ENCODE results near the gene CHN2.

CHN2 gene

DNA sequence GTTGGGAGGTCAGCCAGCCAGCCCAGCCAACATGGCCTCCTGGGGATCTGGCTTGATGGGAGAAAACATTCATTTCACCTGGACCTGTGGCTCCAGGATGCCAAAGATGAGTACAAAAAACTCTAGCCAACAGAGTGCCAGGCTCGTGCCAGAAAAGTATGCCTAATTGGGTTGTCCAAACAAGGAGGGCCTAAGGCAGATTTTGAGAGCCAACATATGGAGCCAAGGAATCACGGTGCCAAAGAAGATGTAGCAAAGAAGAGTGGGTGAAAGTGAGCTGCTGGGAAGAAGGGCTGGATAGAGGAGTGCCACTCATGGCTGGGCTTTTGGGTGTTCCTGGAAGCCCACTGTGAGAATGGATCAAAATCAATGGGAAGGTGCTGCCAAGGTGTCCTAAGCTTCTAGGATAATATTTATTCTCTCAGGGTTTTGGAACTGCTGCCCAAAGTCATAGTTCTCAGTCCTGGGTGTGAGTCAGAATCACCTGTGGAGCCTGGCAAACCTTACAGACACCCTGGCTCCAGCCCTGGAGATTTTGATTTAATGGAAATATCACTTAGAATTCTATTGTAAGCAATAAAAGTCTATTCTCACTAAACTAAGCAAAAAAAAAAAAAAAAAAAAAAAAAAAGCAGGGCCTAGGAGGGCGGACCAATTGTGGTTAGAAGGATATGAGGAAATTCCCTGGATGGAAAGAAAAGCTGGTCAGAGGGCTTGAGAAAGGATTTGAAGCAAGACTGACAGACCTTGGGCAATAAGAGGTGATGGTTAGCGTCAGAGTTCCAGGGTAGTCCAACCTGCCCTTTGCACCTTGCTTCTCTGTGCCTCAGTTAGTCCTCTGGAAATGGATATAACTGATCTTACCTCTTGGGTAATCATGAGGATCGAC, 186.9 kb downstream of the CHN2 start:
- in situ Hi-C loops (cut with HindIII; ENCODE audit: low sequenced_read_pairs), result no loop called here

DNA sequence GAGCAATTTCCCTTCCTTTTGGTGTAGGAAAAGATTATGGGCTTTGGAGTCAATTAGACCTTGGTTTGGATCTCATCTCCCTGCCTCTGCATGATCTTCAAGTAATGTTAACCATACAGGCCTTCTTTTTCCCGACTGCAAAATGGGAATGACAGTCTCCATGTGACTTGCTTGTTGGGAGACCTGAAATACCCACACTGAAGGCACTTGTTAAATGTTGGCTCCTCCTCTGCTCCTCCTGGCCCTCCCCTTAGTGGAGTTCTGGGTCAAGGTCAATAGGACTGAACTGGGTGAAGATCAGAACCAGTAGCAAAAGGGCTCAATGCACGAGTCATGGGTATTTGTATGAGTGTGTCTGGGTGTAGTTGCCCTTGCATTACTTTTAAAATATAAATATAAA, 189.7 kb downstream of the CHN2 start:
- in situ Hi-C loops (cut with HindIII; ENCODE audit: low sequenced_read_pairs), result no loop called here

DNA sequence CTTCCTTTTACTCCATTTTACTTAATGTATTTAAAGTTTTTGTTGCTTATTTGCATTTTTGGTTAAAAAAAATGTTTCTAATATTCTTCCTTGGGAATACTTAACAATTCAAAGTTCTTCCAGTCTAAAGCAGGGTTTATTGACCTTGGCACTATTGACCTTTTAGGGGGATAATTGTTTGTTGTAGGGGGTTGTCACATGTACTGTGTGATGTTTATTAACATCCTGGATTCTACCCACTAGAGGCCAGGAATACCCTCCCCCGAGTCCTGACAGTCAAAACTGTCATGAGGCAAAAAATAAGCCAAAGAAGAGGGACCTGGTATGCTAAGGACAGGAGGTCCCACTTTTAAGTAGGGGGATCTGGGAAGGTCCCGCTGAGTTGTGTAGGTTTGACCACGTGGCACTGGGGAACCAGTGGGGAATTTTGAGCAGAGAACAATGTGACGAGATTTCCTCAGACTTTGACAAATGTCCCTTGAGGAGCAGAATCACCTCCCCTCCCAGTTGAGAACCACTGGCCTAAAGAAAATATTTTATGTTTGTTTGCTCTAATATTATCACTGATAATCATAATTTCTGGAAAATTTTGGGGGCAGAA, 190.7 kb downstream of the CHN2 start:
- in situ Hi-C loops (cut with HindIII; ENCODE audit: low sequenced_read_pairs), result no loop called here

DNA sequence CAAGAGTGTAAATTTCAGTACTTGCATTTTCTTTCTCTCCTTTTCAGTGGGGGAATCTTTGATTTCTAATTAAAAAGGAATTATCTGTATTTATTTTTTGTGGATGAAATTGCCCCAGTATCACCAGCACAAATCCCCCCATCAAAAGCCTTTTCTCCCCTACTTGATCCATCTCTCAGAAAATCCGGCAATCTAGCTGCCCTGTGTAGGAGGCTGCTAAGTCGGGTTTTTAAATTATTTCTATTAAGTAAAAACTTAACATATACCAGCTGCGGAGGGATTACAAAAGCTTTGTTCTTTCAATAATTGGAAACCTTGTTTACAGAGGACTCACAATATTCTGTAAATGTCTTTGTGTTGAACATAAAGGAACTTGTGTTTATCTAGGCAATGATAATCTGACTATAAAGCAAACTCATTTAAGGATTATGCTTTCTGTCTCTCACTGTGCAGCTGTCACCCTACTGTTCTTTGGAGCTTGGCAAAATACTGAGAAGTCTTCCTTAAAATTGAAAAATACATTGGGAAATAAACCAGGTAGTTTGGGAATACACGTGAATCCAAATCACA, 191.7 kb downstream of the CHN2 start:
- in situ Hi-C loops (cut with HindIII; ENCODE audit: low sequenced_read_pairs), result no loop called here

DNA sequence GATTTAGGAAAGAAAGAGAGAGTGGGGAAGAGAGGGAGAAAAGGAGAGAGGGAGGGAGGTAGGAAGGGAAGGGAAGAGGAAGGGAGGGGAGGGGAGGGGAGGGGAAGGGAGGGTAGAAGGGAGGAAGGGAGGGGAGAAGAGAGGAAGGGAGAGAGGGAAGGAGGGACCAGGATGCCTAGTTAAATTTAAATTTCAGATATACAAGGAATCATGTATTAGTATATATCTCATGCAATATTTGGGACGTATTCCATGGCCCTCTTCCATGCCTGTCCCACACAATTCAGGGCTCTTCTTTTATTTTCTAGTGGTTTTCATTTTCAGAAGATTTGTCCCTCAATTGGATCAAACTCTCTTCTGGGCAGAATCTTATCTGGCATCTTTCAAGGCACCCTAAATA, 196.7 kb downstream of the CHN2 start:
- in situ Hi-C loops (cut with HindIII; ENCODE audit: low sequenced_read_pairs), result loop anchor here (5.0 to 10.0 kb wide), 2 partner anchors 34 to 466 kb away; no protein-coding TSS in a partner anchor

DNA sequence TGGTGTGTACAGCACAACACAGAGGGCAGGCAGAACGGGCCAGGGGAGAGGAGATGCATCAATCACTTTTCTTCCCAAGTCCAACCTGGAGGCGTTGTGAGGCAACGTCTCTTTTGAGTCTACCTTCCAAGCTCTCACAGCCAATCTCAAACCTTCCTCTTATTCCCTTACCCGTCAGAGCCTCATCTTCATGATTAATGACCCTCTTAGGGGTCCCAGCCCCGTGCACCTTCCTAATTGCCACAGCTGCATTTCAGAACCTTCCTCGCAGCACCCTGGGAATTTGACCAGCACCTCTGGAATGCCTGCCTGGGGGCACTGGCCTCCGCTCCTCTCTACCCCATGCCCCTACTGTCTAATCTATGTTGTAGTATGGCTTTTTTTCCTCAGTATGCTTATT, 199.7 kb downstream of the CHN2 start:
- in situ Hi-C loops (cut with HindIII; ENCODE audit: low sequenced_read_pairs), result loop anchor here (5.0 to 10.0 kb wide), 2 partner anchors 37 to 470 kb away; no protein-coding TSS in a partner anchor

DNA sequence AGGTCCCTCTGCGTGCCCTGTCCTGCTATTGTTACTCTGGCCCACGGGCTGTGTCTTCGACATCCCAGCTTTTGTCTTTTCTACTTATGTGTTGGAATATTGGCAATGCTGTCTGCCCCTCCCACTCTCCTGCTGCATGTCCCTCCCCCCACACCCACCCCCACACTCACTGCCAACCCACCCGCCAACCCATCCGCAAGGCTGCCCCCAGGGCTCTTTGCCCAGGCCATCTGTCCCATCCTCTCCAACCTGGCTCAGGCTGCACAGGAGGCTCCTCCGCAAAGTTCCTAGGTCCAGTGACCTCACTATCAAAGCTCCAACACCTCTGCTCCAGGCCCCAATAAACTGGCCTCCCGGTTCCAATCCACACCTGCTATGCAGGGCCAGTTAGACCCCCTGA, 202.0 kb downstream of the CHN2 start:
- in situ Hi-C loops (cut with HindIII; ENCODE audit: low sequenced_read_pairs), result loop anchor here (10.0 kb wide), 1 partner anchor 472 kb away; no protein-coding TSS in a partner anchor

DNA sequence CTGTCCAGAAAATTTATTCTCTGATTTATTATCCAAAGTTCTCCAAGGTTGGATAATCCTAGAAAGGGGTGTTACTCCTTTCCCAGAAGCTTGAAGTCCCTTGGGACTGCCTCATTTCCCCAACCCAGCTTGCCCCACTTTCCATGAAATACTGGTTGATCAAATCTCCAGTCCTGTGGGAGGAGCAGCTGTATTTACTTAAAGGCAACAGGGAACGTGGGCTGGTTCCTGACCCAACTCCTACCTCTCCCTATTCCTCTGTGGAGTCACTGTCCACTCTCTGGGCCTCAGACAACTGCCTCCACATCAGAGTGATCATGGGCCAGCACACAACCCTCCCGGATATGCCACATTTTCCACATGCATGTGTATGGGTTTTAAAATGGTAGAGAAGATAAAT, 202.8 kb downstream of the CHN2 start:
- in situ Hi-C loops (cut with HindIII; ENCODE audit: low sequenced_read_pairs), result loop anchor here (10.0 kb wide), 1 partner anchor 473 kb away; no protein-coding TSS in a partner anchor

DNA sequence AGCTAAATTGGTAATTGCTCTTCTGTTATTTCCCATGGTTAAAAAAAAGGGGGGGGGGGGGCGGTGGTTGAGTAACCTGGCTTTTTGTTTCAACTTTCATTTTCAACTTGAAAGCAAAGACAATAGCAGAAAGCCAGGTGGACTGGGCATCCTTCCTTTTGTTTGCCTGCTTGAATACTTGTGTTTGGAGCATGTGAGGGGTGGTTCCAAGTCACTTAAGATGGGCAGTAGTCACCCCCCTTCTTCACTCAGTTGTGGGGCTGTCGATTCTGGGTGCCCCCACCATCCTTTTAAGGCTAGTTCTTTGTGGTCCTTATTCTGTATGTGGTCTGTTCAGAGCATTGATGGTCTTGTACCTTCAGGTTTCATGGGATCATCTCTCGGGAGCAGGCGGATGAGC, 203.4 kb downstream of the CHN2 start:
- in situ Hi-C loops (cut with HindIII; ENCODE audit: low sequenced_read_pairs), result loop anchor here (10.0 kb wide), 1 partner anchor 473 kb away; no protein-coding TSS in a partner anchor

DNA sequence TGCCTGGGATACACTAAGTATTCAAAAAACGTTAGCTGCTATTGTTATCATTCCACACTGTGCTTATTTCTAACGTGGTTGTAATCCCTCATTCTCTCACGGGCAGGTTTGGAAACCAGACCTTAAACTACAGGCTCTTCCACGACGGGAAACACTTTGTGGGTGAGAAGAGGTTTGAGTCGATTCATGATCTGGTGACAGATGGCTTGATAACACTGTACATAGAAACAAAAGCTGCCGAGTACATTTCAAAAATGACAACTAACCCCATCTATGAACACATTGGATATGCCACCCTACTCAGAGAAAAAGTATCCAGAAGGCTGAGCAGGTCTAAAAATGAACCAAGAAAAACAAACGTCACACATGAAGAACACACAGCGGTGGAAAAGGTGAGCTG, 205.9 kb downstream of the CHN2 start:
- in situ Hi-C loops (cut with HindIII; ENCODE audit: low sequenced_read_pairs), result no loop called here

DNA sequence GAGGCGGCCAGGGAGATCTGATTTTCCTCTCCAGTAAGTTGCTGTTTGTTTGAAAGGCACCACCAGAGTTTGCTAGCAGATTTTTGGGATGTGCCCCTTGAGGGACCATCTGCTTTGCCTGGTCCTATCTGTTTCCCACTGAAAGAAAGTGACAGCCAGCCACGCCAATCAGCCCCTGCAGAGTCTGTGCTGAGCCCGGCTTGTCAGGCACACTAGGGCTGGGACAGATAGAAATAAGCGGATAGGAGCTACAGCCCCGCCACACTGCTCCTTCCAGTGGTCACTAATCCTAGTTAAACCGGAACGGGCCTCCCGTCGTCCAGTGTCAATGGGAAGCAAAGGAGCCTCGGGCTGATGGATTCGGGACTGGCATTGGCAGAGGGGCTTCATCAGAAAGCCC, 207.2 kb downstream of the CHN2 start:
- in situ Hi-C loops (cut with HindIII; ENCODE audit: low sequenced_read_pairs), result no loop called here

DNA sequence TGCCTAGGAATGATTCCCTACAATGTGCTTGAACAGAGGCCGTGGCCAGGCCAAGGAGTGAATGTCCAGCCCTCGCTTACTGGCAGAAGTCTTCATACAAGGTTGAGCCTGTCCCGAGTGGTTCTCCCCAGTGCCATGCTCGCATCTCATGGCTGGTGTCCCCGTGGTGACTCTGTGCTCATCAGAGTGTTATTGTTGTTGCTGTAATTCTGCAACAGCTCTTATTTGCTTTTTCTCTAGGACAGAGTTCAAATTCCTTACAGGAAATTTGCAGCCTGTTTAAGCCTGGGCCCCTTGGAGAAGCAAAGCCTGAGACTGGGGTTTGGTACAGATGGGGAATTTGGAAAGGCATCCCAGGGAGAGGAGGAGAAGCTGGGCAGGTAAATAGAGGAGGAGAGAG, 211.3 kb downstream of the CHN2 start:
- in situ Hi-C loops (cut with HindIII; ENCODE audit: low sequenced_read_pairs), result no loop called here

DNA sequence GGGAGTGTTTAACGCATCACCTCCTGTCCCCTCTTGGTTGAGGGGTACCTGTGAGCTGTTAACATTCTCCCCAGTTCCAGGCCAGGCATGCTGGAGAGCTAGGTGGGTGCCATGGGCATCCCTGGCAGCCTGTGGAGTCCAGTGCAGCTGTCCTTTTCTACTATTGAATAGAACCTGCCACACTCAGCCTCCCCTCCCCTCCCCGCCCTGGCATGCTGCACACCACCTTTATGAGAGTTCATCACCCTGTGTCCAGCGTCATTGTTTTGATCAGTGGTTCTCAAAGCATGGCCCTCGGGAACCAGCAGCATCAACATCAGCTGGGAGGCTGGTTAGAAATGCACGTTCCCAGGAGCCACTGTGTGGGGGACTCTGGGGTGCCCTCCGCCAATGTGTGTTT, 211.8 kb downstream of the CHN2 start:
- in situ Hi-C loops (cut with HindIII; ENCODE audit: low sequenced_read_pairs), result no loop called here

DNA sequence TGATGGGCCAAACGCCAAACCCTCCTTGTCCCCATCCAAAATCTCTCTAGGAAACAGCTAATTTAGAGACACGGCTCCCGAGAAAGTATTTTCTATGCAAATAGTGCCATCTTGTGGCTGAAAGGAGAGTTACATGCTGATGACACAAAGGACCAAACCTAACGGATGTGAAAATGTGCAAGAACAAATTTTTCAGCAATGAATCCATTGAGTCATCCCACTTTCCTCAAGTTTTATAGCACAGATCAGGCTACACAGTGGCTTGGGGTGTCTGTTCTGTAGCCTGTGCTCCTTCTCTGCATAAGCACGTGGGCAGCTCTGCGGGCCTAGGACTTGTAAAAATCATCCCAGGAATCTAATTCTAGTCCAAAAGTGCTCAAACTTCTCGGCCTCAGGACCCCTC, 214.3 kb downstream of the CHN2 start:
- in situ Hi-C loops (cut with HindIII; ENCODE audit: low sequenced_read_pairs), result no loop called here

DNA sequence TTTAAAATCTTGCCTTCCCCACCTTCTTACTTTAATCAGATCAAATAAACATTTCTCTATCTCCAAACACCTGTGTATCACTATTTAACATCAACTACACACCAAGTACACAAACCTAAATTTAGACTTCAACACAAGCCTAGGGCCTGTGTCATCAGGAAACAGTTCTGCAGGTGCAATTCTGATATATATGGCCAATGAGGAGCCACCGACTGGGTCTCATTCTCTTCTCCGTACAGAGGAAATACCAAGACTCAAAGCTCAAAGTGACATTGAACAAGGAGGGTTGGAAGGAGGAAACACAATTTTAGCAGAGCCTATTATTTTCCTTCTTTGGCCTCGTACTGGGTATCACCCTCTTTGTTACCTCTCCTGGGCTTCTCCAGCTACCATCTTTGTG, 216.4 kb downstream of the CHN2 start:
- in situ Hi-C loops (cut with HindIII; ENCODE audit: low sequenced_read_pairs), result no loop called here

DNA sequence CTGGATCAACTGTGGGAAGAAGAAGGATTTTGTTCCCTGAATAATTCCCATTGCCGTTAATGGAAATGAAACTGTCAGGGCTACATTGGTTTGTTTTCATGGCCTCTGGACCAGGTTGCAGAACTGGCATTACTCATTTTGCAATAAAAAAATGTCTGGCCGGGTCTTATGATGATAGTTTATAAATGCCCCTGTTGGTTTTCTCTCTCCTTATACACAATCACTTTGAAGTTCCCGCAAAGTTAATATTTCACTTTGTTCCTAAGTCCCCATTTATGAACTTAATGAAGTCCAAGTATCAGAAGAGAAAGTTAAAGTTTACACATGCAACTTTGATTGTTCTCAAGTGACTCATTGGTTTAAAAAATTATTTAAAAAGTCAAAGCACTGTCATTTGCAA, 218.3 kb downstream of the CHN2 start:
- in situ Hi-C loops (cut with HindIII; ENCODE audit: low sequenced_read_pairs), result no loop called here

DNA sequence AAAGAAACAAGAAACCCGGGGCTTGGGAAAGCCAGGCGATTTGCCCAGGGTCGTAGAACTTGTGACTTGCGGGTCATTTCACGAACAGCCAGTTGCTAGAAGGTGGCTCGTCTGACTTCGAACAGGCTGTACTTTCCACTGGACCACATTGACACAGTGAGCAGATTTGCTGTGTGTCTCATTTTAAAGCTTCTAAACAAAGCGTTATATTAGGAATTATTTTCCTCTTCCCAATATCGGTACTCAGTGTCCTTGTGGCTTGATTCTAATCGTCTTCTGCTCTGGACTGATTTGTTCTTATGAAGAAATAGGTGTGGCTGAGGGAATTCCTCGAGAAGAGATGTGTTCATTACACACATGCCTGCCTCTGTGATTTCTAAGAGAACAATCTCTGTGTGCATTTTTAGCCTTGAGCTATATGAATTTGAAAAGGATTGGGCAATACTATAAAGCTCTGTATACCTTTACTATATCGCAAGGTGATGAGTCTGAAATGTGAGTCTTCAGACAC, 219.1 kb downstream of the CHN2 start:
- in situ Hi-C loops (cut with HindIII; ENCODE audit: low sequenced_read_pairs), result no loop called here

DNA sequence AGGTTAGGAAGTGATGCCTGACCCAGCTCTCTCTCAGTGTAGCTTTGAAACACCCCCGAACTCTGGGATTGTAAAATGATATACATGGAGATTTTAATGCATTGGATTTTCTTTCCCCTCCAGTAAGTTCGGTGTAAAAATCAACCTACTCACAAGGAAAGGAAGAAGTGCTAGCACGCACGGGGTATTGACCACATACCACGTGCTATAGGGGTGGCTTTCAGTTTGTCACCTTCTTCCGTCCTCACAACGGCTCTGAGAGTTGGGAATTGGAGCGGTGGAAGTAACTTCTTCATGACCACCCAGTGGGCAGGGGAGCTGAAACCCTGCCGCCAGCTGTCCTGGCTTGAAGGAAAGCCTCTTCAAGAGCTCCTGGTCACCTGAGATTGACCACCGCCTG, 219.6 kb downstream of the CHN2 start:
- in situ Hi-C loops (cut with HindIII; ENCODE audit: low sequenced_read_pairs), result no loop called here

DNA sequence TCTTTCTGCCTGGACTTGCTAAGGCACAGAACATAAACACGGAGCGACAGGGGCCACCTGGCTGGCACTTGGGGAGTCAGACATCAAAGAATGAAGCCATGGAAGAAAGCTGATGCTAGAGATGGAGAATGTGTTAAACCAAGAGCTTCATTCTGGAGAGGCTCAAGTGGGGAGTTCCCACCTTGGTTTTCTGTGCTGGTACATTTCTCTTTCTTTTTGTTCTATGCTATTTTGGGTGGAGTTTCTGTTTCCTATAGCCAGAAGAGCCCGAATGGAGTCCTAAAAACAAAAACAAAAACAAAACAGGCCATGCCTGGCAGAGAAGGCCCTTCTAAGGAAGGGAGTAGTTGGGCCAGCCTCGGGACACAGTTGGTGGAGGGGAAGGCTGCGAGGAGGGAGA, 220.6 kb downstream of the CHN2 start:
- in situ Hi-C loops (cut with HindIII; ENCODE audit: low sequenced_read_pairs), result no loop called here

DNA sequence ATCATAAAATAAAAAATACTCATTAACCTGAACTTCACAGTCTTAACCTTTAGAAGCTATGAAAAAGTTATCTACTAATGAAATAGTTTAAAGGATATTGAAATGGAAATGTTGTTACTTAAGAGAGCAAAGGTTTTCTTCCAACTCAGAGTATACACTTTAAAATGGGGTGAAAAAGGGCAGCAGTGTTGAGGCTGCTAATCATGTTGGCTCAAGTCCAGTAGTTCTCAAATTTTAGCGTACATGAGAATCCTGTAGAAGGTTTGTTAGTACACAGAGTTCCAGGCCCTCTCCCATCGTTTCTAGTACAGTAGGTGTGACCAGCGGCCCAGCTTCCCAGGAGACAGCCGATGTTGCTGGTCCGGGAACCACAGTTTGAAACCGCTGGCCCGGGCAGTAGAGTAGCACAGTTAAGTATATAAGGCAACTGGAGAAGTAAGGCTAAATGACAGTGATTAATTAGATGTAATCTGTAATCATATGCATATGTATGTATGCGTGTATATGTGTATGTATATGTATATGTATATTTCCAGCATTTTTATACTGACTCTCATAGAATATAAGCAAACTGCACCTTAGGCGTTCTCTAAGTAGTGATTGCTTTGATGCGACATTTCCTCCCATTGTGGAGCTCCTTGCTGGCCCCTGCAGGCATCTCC, 221.8 kb downstream of the CHN2 start:
- in situ Hi-C loops (cut with HindIII; ENCODE audit: low sequenced_read_pairs), result no loop called here

DNA sequence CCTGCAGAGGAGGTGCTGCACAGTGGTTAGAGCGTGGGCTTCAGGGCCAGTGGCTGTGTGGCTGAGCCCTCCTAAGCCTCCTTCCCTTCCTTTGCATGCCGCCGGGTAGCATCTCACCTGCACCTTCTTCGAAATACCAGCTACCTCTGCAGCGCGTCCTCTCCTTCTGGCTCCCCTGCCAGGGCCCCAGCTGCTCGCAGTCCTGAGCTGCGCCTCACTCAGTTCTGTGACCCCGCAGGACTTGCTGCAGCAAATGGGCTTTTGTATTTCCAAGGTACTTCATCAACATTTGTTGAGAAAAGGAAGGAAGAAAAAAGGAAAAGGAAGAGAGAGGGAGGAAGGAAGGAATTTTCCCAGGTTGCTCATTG, 222.3 kb downstream of the CHN2 start:
- in situ Hi-C loops (cut with HindIII; ENCODE audit: low sequenced_read_pairs), result no loop called here
